Stomach (tissue), 4 donors: Measurements from ENCODE around the gene LILRA6.
"Not testable (repeated sequence)": the region's sequence is repeated elsewhere in the genome, so short reads cannot be mapped to it uniquely, and the experiment has no call there.

Experiments
- CTCF ChIP-seq, 7 experiments: fragments of 450-650 bp in 4 of 7; fragments of 200-600 bp in 3 of 7; sonication (generic) in 3 of 7; IDR thresholded peaks; one replicate each; pipeline ENCODE4 v1.5.1; 2016 to 2019; ENCODE audit warnings: antibody characterized with exemption in 7 of 7, control low read depth in 2 of 7, mild to moderate bottlenecking in 1 of 7
- EP300 ChIP-seq: sonication (generic); formaldehyde crosslinking; IDR thresholded peaks from one replicate; pipeline ENCODE4 v1.6.1; 2017; ENCODE audit warnings: antibody characterized with exemption
- POLR2A ChIP-seq, 4 donors: fragments of 450-650 bp; IDR thresholded peaks; one replicate each; pipeline ENCODE4 v1.6.1; 2016; ENCODE audit warnings: antibody characterized with exemption in 4 of 4, control low read depth in 2 of 4, mild to moderate bottlenecking in 1 of 4, moderate library complexity in 1 of 4
- POLR2AphosphoS5 ChIP-seq, 3 donors: sonication (generic); formaldehyde crosslinking; IDR thresholded peaks; one replicate each; pipeline ENCODE4 v1.6.1; 2016; ENCODE audit warnings: antibody characterized with exemption in 3 of 3

GRCh38 chr19:54219702-54220101, 22.9 kb downstream of the LILRA6 start:
- TF ChIP-seq CTCF (IDR thresholded peaks at IDR 0.05); POLR2A (IDR thresholded peaks at IDR 0.05); POLR2AphosphoS5 (IDR thresholded peaks at IDR 0.05); EP300: not testable (repeated sequence)
